Measurements from ENCODE around the gene PIGP. TPM values are rescaled to one million over a fixed set of nuclear protein-coding genes. Genes with fewer than 3 reads are reported as not detected.

PIGP gene
- total RNA-seq, 2 donors from 2014 or later, result 10.8 to 11.1 TPM

DNA sequence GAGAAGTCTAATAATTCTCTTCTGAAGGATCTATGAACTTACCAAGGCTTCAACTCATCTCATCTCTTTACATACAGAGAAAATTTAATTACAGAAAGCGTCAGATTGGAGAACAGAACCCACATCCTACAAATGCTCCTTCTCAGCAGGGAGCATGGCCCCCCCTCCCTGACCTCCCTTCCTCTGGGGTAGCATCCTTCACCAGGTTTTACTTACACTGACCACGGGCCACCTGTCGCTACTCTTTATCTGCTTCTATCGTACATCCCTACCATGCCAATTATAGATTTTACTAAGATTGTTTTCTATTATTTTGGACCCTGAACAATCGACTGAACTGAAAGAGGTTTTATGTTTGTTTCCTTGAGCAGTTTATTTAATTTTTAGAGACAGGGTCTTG is 40.6 kb downstream of the PIGP start:
- Mint-ChIP-seq H3K27ac (no peak overlapping the region), H3K4me3 (no peak overlapping the region), H3K27me3 (peaks cover 23% of the 10 kb centered on the region), H3K4me1 (no peaks in the 10 kb centered on the region), H3K36me3 (ENCODE audit: low read depth) (no peaks in the 10 kb centered on the region)
- ATAC-seq, result no peak
- H3K9me3 ChIP-seq (ENCODE audit: control insufficient read depth, low read length, poor library complexity, severe bottlenecking), result no peaks in the 10 kb centered on the region
- no peak for DNase-seq

DNA sequence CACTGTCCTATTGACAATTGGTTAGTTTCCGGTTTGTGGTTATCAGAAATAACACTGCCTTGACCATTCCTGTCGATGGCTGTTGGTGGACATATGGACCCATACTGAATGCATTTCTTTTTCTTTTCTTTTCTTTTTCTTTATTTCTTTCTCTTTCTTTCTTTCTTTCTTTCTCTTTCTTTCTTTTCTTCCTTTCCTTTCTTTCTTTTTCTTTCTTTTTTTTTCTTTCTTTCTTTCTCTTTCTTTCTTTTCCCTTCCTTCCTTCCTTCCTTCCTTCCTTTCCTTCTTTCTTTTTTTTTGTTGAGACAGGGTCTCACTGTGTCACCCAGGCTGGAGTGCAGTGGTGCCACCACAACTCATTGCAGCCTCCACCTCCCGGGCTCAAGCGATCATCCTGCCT is 42.0 kb downstream of the PIGP start:
- Mint-ChIP-seq H3K27ac (no peak overlapping the region), H3K4me3 (no peak overlapping the region), H3K27me3 (peaks cover 23% of the 10 kb centered on the region), H3K36me3 (ENCODE audit: low read depth) (no peaks in the 10 kb centered on the region), H3K4me1 (no peaks in the 10 kb centered on the region)
- H3K9me3 ChIP-seq (ENCODE audit: control insufficient read depth, low read length, poor library complexity, severe bottlenecking), result no peaks in the 10 kb centered on the region
- no peak for ATAC-seq
- DNase-seq, result no peak

DNA sequence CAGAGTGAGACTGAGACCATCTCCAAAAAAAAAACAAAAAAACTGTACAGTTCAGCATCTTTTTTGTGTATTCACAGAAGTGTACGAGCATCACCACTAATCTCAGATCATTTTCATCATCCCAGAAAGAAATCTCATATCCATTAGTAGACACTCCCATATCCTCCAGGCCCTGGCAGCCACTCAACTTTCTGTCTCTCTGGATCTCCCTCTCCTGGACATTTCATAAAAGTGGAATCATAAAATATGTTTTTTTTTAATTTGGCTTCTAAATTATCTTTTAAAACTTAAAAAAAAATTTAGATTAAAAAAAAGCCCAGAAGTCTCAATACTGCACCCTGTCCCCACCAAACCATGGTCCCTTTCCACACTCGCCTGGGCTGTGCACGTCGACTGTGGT is 44.3 kb downstream of the PIGP start:
- Mint-ChIP-seq H3K36me3 (ENCODE audit: low read depth) (no peaks in the 10 kb centered on the region), H3K27me3 (peaks cover 19% of the 10 kb centered on the region), H3K4me1 (no peaks in the 10 kb centered on the region), H3K4me3 (no peak overlapping the region), H3K27ac (no peak overlapping the region)
- ATAC-seq (no peak), DNase-seq (no peak)
- H3K9me3 ChIP-seq (ENCODE audit: control insufficient read depth, low read length, poor library complexity, severe bottlenecking), result no peaks in the 10 kb centered on the region

DNA sequence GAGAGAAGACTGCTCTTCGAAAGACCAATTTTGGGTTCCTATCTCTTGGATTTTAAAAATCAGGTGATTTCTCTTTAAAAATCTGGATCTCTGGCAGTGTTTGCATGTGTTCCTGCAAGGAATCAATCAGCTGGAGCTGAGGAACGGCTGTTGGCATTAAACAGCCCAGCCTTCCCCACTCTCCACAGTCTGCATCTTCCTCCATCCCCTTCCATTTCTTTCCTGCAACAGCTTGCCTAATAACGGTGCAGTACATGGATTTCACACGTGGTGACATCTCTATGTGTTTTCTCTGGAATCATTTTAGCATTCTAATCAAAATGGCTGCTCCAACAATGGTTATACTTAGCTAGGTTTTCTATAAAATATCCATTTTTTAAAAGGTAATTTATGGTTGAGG is 46.4 kb downstream of the PIGP start:
- ATAC-seq, result no peak
- Mint-ChIP-seq H3K36me3 (ENCODE audit: low read depth) (no peaks in the 10 kb centered on the region), H3K27ac (no peak overlapping the region), H3K4me3 (no peak overlapping the region), H3K4me1 (no peaks in the 10 kb centered on the region), H3K27me3 (peaks cover 8% of the 10 kb centered on the region)
- no peak for DNase-seq
- no peaks in the 10 kb centered on the region for H3K9me3 ChIP-seq (ENCODE audit: control insufficient read depth, low read length, poor library complexity, severe bottlenecking)

DNA sequence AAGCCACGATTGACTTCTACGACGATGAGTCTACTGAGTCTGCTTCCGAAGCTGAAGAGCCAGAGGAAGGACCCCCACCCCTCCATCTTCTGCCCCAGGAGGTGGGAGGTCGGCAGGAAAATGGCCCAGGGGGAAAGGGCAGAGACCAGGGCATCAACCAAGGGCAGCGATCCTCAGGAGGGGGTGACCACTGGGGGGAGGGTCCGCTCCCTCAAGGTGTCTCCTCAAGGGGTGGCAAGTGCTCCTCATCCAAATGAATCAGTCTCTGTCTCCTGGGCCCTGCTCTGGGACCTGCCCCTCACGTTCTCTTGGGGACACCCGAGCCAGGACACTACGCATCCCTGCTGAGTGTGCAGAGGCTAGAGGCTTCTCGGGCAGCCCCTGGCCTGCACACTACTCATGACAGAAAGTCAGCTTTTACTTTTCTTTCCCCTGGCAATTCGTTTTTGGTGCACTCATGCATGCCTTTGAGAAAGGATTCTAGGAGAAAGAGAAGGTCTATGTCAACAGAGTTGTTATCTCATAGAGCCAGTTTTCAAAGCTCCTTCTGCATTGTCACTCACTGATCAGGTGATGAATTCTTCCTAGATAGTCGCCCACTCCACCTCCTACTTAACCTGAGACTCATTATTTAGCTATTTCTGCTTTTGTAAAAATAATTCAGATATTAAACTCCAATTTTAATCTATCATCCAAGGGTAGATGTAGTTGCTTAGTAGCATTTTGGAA is 54.8 kb downstream of the PIGP start:
- H3K36me3 Mint-ChIP-seq (ENCODE audit: low read depth), result peaks cover 2% of the 10 kb centered on the region
- H3K27me3 Mint-ChIP-seq, result peaks cover 21% of the 10 kb centered on the region
- ATAC-seq (no peak), DNase-seq (no peak)
- no peak overlapping the region for H3K4me3 Mint-ChIP-seq
- H3K4me1 Mint-ChIP-seq, result peaks cover 1% of the 10 kb centered on the region
- no peaks in the 10 kb centered on the region for H3K9me3 ChIP-seq (ENCODE audit: control insufficient read depth, low read length, poor library complexity, severe bottlenecking)
- no peak overlapping the region for H3K27ac Mint-ChIP-seq

Other genes with a start within 250 kb of the PIGP start
- gene HLCS, start 106.4 kb downstream of the PIGP start, total RNA-seq, result 10 to 100 TPM; 14.4 to 16.3 TPM
- gene RIPPLY3, start 66.4 kb downstream of the PIGP start, total RNA-seq, result not detected
- 100 to 1,000 TPM; 104 to 105 TPM for gene TTC3, start 183 bp upstream of the PIGP start, total RNA-seq
- gene VPS26C, start 194.3 kb upstream of the PIGP start, total RNA-seq, result 10 to 100 TPM; 42.9 to 45.8 TPM